IPS DF 4.7 (cell line): ENCODE results near the gene ATP2C1.
"Not testable (repeated sequence)": the region's sequence is repeated elsewhere in the genome, so short reads cannot be mapped to it uniquely, and the experiment has no call there.

Experiments used
- DNase-seq: peaks from one replicate; pipeline ENCODE4 v3.0.0-alpha.2; 2013; ENCODE audit warnings: low spot score; ENCODE audit errors: extremely low read depth

ATP2C1 gene, protein sequence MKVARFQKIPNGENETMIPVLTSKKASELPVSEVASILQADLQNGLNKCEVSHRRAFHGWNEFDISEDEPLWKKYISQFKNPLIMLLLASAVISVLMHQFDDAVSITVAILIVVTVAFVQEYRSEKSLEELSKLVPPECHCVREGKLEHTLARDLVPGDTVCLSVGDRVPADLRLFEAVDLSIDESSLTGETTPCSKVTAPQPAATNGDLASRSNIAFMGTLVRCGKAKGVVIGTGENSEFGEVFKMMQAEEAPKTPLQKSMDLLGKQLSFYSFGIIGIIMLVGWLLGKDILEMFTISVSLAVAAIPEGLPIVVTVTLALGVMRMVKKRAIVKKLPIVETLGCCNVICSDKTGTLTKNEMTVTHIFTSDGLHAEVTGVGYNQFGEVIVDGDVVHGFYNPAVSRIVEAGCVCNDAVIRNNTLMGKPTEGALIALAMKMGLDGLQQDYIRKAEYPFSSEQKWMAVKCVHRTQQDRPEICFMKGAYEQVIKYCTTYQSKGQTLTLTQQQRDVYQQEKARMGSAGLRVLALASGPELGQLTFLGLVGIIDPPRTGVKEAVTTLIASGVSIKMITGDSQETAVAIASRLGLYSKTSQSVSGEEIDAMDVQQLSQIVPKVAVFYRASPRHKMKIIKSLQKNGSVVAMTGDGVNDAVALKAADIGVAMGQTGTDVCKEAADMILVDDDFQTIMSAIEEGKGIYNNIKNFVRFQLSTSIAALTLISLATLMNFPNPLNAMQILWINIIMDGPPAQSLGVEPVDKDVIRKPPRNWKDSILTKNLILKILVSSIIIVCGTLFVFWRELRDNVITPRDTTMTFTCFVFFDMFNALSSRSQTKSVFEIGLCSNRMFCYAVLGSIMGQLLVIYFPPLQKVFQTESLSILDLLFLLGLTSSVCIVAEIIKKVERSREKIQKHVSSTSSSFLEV

GRCh38 chr3:130893376-130894129 is at the start of gene ATP2C1:
Gene ATP2C1 (plus strand): TSS chr3:130894084. CDS start chr3:130894770, 686 bp downstream.
- DNase-seq = peak; percentile 80

DNA sequence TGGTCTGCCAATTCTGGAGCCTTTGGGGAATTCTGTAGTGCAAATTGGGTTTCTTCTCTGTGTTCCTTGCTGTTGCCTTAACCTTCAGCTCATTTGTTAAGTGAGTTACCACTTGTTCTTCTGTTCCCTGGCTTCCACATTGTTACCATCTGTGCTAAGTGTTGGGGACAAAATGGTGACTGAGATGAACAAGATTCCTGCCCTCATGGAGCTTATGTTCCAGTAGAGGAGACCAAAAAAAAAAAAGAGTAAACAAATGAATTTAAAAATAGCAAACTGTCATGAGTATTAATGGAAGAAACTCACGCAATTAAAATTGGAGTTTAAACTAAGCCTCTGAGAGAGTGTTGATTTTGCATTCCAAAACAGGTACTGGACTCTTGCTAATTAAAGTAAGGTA is 49.4 kb upstream of the ATP2C1 start:
- no peak for DNase-seq

GRCh38 chr3:130846181-130846580 is 47.7 kb upstream of the ATP2C1 start:
- no peak for DNase-seq

GRCh38 chr3:130849091-130849552 is 44.8 kb upstream of the ATP2C1 start:
- DNase-seq = no peak

GRCh38 chr3:130850044-130850797 is 43.7 kb upstream of the ATP2C1 start:
- DNase-seq = no peak

DNA sequence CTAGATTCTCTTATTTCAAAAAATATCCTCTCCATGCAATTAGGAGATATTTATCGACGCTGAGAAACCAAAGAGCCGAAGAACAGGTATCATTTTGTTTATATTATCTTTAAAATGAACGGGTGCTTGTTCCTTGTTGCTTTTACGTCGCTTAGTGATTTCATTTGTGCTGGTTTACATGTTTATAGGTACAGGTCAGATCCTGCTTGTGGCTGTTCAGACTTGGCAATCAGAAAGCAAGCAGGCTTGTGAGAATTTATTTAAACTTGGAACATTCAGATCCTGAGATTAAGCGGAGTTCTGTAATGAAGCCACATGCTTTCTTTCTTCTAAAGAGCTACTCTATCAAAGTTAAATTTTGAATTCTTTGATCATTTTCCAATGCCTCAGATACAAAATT is 43.0 kb upstream of the ATP2C1 start:
- no peak for DNase-seq

DNA sequence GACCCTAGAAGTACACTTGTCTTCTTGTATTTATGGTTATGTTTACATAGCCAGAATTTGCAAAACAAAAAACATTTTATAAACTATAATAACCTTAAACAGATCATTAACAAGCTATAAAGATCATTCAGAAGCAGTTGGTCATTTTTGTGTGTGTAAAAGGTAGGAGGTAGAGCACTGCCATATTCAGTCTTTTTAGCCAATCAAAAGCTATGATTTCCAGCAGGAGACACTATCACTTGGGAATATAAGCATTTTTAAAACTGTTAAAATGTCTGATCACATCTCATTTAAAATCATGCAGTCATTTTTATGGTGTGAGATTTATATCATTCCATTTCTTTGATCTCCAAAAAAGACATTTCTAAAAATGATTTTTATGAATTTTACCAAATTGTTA is 42.6 kb upstream of the ATP2C1 start:
- no peak for DNase-seq

DNA sequence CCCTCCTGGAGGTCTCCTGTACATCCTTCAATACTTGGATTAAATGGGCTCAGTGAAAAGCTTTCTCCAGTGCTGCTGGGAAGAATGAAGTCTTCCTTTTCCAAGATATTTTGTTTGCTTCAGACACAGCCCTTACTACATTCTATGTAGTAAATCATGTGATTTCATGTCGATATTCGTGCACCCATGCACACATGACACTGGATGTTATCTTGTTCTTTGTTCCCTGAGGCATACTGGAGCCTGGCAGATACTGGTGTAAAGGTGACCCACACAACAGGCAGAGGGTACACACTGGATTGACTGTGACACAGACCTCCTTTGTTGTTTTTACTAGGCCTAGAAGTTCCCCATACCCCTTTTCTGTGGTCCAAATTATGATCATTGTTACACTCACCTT is 40.3 kb upstream of the ATP2C1 start:
- DNase-seq = no peak

GRCh38 chr3:130854208-130854864 is 39.5 kb upstream of the ATP2C1 start:
- no peak for DNase-seq

DNA sequence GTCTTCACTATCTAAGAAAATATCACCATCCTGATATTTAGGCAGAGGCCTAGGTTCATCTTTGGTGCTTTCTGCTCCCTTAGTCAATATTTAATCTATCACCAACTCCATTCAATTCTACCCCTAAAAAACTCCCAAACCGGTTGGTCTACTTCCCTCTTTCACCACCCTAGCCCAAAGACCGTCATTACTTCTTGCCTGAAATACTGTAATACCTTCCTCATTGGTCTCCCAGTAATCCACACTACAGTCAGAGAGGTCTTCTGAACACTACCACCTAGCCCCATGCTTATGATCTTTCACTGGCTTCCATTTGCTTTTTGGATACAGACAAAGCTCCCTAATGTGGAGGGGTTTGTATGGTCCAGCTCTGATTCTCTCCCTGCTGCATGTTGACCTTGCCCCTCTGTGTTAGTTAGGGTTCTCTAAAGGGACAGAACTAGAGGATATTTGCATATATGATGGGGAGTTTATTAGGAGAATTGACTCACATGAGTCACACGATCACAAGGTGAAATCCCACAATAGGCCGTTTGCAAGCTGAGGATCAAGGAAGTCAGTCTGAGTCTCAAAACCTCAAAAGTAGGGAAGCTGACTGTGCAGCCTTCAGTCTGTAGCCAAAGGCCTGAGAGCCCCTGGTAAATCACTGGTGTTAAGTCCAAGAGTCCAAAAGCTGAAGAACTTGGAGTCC is 36.4 kb upstream of the ATP2C1 start:
- no peak for DNase-seq

DNA sequence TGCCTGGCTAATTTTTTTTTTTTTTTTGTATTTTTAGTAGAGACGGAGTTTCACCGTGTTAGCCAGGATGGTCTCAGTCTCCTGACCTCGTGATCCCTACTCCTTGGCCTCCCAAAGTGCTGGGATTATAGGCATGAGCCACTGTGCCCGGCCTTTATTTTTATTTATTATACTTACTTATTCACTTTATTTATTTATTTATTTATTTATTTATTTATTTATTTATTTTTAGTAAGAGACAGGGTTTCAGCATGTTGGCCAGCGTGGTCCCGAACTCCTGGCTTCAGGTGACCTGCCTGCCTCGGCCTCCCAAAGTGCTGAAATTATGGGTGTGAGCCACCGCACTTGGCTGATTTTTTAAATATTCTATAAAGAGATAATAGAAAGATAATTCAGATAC is 31.8 kb upstream of the ATP2C1 start:
- not testable (repeated sequence) for DNase-seq

DNA sequence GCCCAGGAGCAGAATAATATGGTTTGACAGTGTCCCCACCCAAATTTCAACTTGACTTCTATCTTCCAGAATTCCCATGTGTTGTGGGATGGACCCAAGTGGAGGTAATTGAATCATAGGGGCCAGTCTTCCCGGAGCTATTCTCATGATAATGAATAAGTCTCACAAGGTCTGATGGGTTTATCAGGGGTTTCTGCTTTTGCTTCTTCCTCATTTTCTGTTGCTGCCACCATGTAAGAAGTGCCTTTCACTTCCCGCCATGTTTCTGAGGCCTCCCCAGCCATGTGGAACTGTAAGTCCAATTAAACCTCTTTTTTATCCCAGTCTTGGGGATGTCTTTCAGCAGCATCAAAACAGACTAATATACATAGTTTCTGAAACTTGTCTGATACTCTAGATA is 28.4 kb upstream of the ATP2C1 start:
- no peak for DNase-seq

GRCh38 chr3:130866327-130866726 is 27.6 kb upstream of the ATP2C1 start:
- DNase-seq = no peak

- no peak for DNase-seq
Observed at GRCh38 chr3:130870423-130870822, 23.5 kb upstream of the ATP2C1 start.

DNA sequence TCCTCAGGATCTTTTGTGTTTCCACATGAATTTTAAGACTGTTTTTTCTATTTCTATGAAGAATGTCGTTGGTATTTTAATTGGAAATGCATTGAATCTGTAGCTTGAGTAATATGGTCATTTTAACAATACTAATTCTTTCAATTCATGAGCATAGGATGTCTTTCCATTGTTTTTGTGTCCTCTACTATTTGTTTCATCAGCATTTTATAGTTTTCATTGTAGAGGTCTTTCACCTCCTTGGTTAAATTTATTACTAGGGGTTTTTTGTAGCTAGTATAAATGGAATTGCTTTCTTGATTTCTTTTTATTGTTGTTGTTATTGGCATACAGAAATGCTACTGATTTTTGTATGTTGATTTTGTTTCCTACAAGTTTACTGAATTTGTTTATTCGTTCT is 17.3 kb upstream of the ATP2C1 start:
- DNase-seq = no peak

DNA sequence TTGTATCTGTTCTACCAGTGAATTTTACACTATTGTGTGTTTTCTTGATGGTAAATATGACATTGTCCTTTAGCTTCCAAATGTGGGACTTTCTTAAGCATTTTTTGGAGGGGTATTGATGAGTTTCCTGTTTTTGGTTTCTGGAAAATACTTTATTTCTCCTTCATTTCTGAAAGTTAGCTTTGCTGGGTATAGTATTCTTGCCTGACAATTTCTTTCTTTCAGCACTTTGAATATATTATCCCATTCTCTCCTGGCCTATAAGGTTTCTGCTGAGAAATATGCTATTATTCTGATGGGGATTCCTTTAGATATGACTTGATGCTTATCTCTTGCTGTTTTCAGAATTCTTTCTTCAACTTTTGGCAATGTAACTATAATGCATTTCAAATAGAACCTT is 15.4 kb upstream of the ATP2C1 start:
- DNase-seq = no peak

DNA sequence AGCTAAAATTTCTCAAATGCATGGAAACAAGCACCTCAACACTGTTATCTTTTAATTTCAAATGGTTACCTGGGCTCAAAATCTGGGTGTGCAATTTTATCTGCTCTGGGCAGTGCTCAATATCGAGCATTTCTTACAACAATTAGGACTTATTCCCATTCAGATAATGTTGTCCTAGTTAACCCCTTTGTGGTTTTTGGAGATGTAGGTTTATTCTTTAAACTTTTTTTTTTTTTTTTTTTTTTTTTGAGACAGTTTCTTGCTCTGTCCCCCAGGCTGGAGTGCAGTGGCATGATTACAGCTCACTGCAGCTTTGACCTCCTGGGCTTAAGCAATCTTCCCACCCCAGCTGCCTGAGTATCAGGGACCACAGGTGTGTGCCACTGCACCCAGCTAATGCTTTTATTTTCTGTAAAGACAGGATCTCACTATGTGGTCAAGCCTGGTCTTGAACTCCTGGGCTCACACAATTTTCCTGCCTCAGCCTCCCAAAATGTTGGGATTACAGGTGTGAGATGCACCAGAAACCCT is 4.4 kb upstream of the ATP2C1 start:
- DNase-seq = no peak

DNA sequence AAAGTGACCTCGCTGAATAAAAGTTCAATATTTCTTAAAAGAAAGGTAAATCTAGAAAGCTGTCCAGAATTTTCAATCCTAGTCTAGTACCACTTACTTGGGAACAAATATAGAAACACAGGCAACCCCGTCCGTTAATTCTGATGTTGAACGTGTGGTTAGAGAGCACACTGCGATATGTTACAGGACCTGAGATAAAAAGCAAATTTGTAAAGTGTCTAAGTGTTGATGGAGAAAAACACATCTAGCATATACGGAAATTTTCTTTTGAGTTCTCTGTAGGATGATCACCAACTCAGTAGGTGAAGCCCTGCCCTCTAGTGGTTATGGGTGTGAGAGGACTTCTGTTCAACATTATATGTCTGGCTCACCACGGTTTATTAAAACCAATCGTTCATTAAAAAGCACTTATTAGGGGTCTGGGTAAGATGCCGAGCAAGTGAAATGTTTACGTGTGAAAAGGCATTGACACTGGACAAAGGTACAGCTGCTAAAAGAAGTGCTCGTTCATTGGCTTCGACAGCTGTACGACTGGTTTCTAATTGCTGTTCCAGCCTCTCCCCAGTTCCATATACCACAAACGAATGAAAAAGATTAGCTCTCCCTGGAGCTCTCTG is 1.0 kb upstream of the ATP2C1 start:
- peak; percentile 16 for DNase-seq
